Activated CD4-positive, alpha-beta T cell treated with anti-CD3 and anti-CD28 coated beads, Interleukin-2, amount 10 ng/mL, durations not matched to agents 24 days and 14 days (primary cell): Measurements from ENCODE around the gene GDI2. TPM values are rescaled to one million over a fixed set of nuclear protein-coding genes. Genes with fewer than 3 reads are reported as not detected.
"Not testable (repeated sequence)": the region's sequence is repeated elsewhere in the genome, so short reads cannot be mapped to it uniquely, and the experiment has no call there.

ENCODE experiments used
- DNase-seq: peaks from one replicate; pipeline ENCODE4 v3.0.0; 2022
- H3K27ac Mint-ChIP-seq: one replicate; pipeline ENCODE4 v1.8.0; 2022; ENCODE audit warnings: mild to moderate bottlenecking, mixed read lengths
- H3K27me3 Mint-ChIP-seq: one replicate; pipeline ENCODE4 v1.8.0; 2022; ENCODE audit warnings: mixed read lengths
- H3K36me3 Mint-ChIP-seq: one replicate; pipeline ENCODE4 v1.8.0; 2022; ENCODE audit warnings: low read depth, mild to moderate bottlenecking, mixed read lengths
- H3K4me1 Mint-ChIP-seq: one replicate; pipeline ENCODE4 v1.8.0; 2021; ENCODE audit warnings: mixed read lengths
- H3K4me3 Mint-ChIP-seq: one replicate; pipeline ENCODE4 v1.8.0; 2022; ENCODE audit warnings: mild to moderate bottlenecking, moderate library complexity, mixed read lengths
- H3K9me3 Mint-ChIP-seq: one replicate; pipeline ENCODE4 v1.8.0; 2021; ENCODE audit warnings: mixed read lengths
- intact Hi-C: fragments of 100-400 bp; cut with micrococcal nuclease; formaldehyde crosslinking; loops from one replicate; pipeline ENCODE4 v1.15.1; 2023
- total RNA-seq: library from RNA; stranded (reverse); gene quantifications from 2 replicates; pipeline ENCODE4 v1.2.3, GENCODE V29; 2022

The GDI2 gene
- total RNA-seq, 1 donor from 2014 or later = 305 TPM

DNA sequence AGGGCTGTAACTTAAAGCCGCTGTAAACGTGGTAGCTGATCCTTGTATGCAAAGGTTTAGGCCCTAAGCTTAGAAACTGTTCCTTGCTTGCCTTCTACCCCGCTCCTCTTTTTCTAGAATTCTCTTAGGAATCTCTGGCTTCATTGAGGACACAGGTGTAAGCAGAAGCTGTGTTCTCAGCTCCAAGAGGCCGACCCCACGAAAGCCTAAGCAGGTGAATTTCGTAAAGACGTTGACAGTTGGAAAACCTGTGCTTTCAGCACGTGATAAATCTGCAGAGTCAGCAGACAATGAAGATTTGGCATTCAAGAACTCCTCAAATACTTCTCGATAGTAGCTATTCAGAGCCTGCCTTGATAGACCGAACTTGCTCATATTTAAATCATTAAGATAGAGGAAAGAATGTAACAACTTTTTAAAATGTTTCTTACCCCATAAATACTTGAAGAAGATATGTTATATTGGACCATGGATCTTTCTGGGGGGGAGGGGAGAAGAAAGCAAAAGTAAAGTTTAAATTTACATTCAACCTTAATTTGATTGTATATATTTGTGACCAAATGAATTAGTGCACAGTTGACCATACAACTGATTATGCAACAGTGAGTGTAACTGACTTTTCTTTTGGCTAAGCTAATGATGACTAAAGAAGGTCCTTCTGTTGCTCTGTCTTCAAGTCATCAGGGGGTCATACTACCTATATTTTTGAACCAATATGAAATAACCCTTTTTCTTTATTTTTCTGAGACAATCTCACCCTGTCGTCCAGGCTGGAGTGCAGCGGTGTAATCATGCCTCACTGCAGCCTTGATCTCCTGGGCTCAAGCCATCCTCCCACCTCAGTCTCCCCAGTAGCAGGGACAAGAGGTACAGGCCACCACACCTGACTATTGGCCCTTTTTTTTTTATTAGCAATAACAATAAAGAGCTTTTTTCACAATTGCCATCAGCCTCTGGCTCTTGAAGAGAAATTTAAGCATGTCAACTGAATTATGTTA lies 1.2 kb upstream of the GDI2 start:
- no peaks in the 10 kb centered on the region for H3K27me3 Mint-ChIP-seq
- H3K4me3 Mint-ChIP-seq = peak overlapping the region; percentile 93
- H3K36me3 Mint-ChIP-seq = peaks cover 27% of the 10 kb centered on the region
- DNase-seq = no peak
- H3K4me1 Mint-ChIP-seq = peaks cover 53% of the 10 kb centered on the region
- H3K27ac Mint-ChIP-seq = peak overlapping the region; percentile 95
- intact Hi-C loops = loop anchor here (1.0 to 5.0 kb wide), 2 partner anchors 30 to 233 kb away; no protein-coding TSS in a partner anchor
- H3K9me3 Mint-ChIP-seq = peaks cover 5% of the 10 kb centered on the region

DNA sequence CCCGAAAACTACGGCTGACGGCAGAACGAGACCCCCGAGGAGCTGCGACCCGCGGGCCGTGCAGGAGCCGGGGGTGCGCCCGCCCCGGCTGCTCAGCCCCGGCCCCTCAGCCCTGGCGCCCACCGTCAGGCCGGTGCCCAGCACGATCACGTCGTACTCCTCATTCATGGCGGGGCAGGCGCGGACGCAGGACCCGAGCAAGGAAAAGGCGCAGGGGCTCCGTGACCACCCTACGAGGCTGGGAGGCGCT lies 218 bp downstream of the GDI2 start:
- H3K4me3 Mint-ChIP-seq = peak overlapping the region; percentile 93
- intact Hi-C loops = loop anchor here (1.0 to 5.0 kb wide), 5 partner anchors 30 to 234 kb away; partner anchors contain the start of genes FBH1 and TASOR2
- H3K27me3 Mint-ChIP-seq = no peaks in the 10 kb centered on the region
- peak overlapping the region; percentile 95 for H3K27ac Mint-ChIP-seq
- peaks cover 4% of the 10 kb centered on the region for H3K9me3 Mint-ChIP-seq
- no peak for DNase-seq
- H3K36me3 Mint-ChIP-seq = peaks cover 36% of the 10 kb centered on the region
- peaks cover 58% of the 10 kb centered on the region for H3K4me1 Mint-ChIP-seq

DNA sequence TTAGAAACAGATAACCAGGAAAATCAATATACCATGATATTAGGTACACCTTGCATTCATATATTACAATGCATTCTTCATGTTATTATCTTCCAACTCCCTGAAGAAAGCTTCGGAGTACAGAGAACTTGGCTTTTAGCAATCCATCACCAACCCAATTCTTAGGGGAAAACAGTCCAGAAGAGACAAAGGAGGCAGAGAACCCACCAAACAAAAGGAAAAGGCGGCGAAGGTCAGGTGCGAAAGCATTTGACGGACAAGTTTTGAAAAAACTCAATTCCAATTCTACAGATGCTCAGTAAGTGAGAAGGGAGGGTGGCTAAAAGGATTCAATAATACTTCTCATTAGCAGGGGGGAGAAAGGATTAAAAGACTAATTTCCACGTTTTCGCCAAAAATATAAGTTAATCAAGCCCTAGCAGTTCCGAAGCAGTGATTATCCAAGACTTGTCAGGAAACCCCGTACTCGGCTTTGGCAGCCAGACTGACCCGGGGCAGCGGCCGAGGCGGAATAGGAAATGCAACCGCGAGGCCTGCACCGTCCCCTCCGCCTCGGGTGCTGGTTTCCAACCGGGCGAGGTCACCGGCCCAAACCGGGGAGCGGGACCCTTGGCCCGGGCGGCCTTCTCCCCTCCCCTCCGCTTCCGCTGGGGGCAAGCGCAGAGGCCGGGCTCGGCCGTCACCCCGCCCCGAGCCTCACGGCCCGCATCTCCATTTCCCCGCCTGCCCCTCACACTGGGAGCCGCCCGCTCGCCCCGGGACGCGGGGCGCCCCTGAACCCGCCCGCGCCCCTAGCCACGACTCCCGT lies 747 bp downstream of the GDI2 start:
- peak; percentile 87 for DNase-seq
- intact Hi-C loops = loop anchor here (1.0 to 5.0 kb wide), 5 partner anchors 30 to 235 kb away; partner anchors contain the start of genes FBH1 and TASOR2
- H3K27me3 Mint-ChIP-seq = no peaks in the 10 kb centered on the region
- peak overlapping the region; percentile 93 for H3K4me3 Mint-ChIP-seq
- H3K27ac Mint-ChIP-seq = peak overlapping the region; percentile 95
- peaks cover 57% of the 10 kb centered on the region for H3K4me1 Mint-ChIP-seq
- peaks cover 3% of the 10 kb centered on the region for H3K9me3 Mint-ChIP-seq
- peaks cover 40% of the 10 kb centered on the region for H3K36me3 Mint-ChIP-seq

DNA sequence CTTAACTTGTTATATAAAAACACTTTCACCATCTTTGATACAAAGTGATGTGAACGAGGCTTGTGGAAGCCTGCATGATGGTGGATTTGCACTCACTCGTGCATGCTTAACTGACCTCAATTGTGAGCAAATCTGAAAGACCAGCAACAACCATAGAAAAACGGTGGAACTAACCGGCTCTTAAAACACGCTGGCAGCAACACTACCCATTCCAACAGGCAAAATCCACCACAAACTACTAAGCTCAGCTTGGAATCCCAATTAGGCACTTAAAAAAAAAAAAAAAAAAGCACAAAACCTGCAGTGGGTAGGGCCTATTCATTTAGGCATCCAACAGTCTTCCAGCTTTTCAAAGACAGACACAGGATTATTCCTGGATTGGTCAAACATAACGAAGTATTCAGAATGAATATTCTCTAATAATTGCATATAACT lies 1.8 kb downstream of the GDI2 start:
- Mint-ChIP-seq H3K4me1 (peaks cover 58% of the 10 kb centered on the region), H3K36me3 (peaks cover 39% of the 10 kb centered on the region), H3K27me3 (no peaks in the 10 kb centered on the region), H3K9me3 (no peaks in the 10 kb centered on the region), H3K4me3 (peak overlapping the region; percentile 93), H3K27ac (peak overlapping the region; percentile 77)
- peak; percentile 67 for DNase-seq
- intact Hi-C loops = loop anchor here (5.0 kb wide), 1 partner anchor 236 kb away; no protein-coding TSS in a partner anchor

- H3K9me3 Mint-ChIP-seq = no peaks in the 10 kb centered on the region
- peak overlapping the region; percentile 61 for H3K27ac Mint-ChIP-seq
- no peak for DNase-seq
- H3K27me3 Mint-ChIP-seq = no peaks in the 10 kb centered on the region
- H3K4me1 Mint-ChIP-seq = peaks cover 55% of the 10 kb centered on the region
- H3K4me3 Mint-ChIP-seq = peak overlapping the region; percentile 93
- H3K36me3 Mint-ChIP-seq = peaks cover 46% of the 10 kb centered on the region
- intact Hi-C loops = loop anchor here (5.0 kb wide), 1 partner anchor 237 kb away; no protein-coding TSS in a partner anchor
Measured at GRCh38 chr10:5810225-5810624, 3.0 kb downstream of the GDI2 start.

GRCh38 chr10:5809527-5810154 lies 3.6 kb downstream of the GDI2 start:
- Mint-ChIP-seq H3K4me3 (peak overlapping the region; percentile 93), H3K9me3 (no peaks in the 10 kb centered on the region), H3K4me1 (peaks cover 49% of the 10 kb centered on the region), H3K27me3 (no peaks in the 10 kb centered on the region), H3K27ac (peak overlapping the region; percentile 73), H3K36me3 (peaks cover 43% of the 10 kb centered on the region)
- intact Hi-C loops = loop anchor here (5.0 kb wide), 1 partner anchor 238 kb away; no protein-coding TSS in a partner anchor
- no peak for DNase-seq

DNA sequence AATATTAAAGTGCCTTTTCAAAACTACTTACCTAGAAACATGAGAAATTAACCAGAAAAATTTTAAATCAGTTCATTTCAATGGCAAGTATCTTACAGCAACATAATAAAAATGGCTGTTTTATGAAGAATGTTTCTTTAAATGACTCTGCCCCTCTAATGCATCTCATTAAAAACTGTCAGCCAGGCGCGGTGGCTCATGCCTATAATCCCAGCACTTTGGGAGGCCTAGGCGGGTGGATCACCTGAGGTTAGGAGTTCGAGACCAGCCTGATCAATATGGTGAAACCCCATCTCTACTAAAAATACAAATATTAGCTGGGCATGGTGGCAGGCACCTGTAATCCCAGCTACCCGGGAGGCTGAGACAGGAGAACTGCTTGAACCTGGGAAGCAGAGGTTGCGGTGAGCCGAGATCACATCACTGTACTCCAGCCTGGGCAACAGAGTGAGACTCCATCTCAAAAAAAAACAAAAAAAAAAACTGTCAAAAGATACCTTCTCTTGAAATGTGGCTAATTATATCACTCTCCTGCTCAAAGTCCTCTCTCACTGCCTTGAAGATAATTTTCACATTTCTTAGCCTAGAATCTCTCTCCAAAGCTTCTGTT lies 4.3 kb downstream of the GDI2 start:
- H3K27me3 Mint-ChIP-seq, H3K9me3 Mint-ChIP-seq, DNase-seq, intact Hi-C loops: not testable (repeated sequence)
- Mint-ChIP-seq H3K4me1 (peaks cover 47% of the 10 kb centered on the region), H3K36me3 (peaks cover 44% of the 10 kb centered on the region), H3K27ac (peak overlapping the region; percentile 73), H3K4me3 (peak overlapping the region; percentile 93)

- H3K36me3 Mint-ChIP-seq = peaks cover 47% of the 10 kb centered on the region
Measured at GRCh38 chr10:5806745-5807144, 6.5 kb downstream of the GDI2 start.

DNA sequence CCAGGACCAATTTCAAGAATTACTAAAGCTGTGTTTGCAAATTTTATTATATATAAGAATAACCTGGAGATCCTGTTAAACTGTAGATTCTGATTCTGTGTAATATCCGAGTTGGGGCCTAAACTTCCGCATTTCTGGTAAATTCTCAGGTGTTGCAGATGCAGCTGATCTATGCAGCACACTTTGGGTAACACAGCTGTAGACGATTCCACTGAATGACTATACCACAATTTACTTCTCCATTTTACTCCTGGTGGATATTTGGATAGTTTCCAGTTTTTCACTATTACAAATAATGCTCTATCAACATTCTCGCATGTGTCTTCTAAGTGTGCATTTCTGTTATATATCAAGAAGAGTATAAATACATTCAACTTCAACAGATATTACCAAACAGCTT lies 7.5 kb downstream of the GDI2 start:
- Mint-ChIP-seq H3K4me1 (peaks cover 44% of the 10 kb centered on the region), H3K36me3 (peaks cover 42% of the 10 kb centered on the region), H3K4me3 (no peak overlapping the region), H3K27ac (no peak overlapping the region), H3K9me3 (no peaks in the 10 kb centered on the region), H3K27me3 (no peaks in the 10 kb centered on the region)
- no peak for DNase-seq
- intact Hi-C loops = no loop called here

More at GRCh38 chr10:5806745-5807144, 6.5 kb downstream of the GDI2 start:
- DNase-seq = no peak
- H3K4me1 Mint-ChIP-seq = peaks cover 50% of the 10 kb centered on the region
- H3K4me3 Mint-ChIP-seq = no peak overlapping the region
- intact Hi-C loops = no loop called here
- H3K9me3 Mint-ChIP-seq = no peaks in the 10 kb centered on the region
- no peaks in the 10 kb centered on the region for H3K27me3 Mint-ChIP-seq
- no peak overlapping the region for H3K27ac Mint-ChIP-seq

DNA sequence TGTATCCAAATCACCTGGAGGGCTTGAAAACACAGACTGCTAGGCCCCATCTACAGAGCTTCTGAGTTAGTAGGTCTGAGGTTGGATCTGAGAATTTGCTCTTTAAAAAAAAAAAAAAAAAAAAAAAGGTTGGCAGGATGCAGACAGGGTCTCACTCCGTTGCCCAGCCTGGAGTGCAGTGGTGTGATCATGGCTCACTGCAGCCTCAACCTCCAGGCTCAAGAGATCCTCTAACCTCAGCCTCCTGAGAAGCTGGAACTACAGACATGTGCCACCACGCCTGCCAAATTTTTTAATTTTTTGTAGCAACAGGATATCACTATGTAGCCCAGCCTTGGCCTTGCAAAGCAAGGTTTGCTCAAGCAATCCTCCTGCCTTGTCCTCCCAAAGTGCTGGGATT lies 8.0 kb downstream of the GDI2 start:
- peaks cover 45% of the 10 kb centered on the region for H3K36me3 Mint-ChIP-seq
- no peaks in the 10 kb centered on the region for H3K27me3 Mint-ChIP-seq
- H3K4me3 Mint-ChIP-seq = no peak overlapping the region
- H3K27ac Mint-ChIP-seq = no peak overlapping the region
- no peaks in the 10 kb centered on the region for H3K9me3 Mint-ChIP-seq
- H3K4me1 Mint-ChIP-seq = peaks cover 43% of the 10 kb centered on the region
- DNase-seq = no peak
- intact Hi-C loops = no loop called here

DNA sequence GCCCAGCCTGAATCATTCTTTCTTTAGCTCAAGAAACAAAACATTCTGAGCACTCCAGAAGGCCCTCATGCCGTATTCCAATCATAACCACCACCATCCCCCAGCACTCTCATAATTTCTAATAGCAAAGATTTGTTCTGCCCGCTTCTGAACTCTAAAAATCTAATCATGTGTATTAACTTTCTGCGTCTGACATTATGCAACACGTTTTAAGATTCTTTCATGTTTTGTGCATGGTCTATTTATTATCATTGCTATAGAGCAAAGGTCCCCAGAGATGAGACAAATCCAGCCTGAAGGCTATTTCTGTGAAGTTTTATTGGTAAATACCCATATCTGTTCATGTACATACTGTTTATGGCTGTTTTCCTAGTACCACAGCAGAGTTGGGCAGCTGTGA lies 8.8 kb downstream of the GDI2 start:
- Mint-ChIP-seq H3K9me3 (no peaks in the 10 kb centered on the region), H3K36me3 (peaks cover 50% of the 10 kb centered on the region), H3K4me1 (peaks cover 35% of the 10 kb centered on the region), H3K27ac (peak overlapping the region; percentile 4), H3K27me3 (no peaks in the 10 kb centered on the region), H3K4me3 (no peak overlapping the region)
- intact Hi-C loops = no loop called here
- DNase-seq = no peak

GRCh38 chr10:5800782-5801181 lies 12.5 kb downstream of the GDI2 start:
- no peak for DNase-seq
- H3K36me3 Mint-ChIP-seq = peaks cover 47% of the 10 kb centered on the region
- H3K4me1 Mint-ChIP-seq = peaks cover 17% of the 10 kb centered on the region
- H3K27ac Mint-ChIP-seq = peak overlapping the region; percentile 53
- intact Hi-C loops = no loop called here
- no peaks in the 10 kb centered on the region for H3K27me3 Mint-ChIP-seq
- H3K4me3 Mint-ChIP-seq = no peak overlapping the region
- H3K9me3 Mint-ChIP-seq = no peaks in the 10 kb centered on the region

- peak overlapping the region; percentile 48 for H3K27ac Mint-ChIP-seq
- H3K27me3 Mint-ChIP-seq = no peaks in the 10 kb centered on the region
- H3K36me3 Mint-ChIP-seq = peaks cover 65% of the 10 kb centered on the region
- H3K4me1 Mint-ChIP-seq = peaks cover 17% of the 10 kb centered on the region
- no peak overlapping the region for H3K4me3 Mint-ChIP-seq
- no peak for DNase-seq
- H3K9me3 Mint-ChIP-seq = no peaks in the 10 kb centered on the region
- intact Hi-C loops = no loop called here
Measured at GRCh38 chr10:5794236-5794635, 19.0 kb downstream of the GDI2 start.
